A549 (cell line): ENCODE results near the gene NOS1AP. TPM values are rescaled to one million over a fixed set of nuclear protein-coding genes. Genes with fewer than 3 reads are reported as not detected.

Experiments used
- ATAC-seq, 2 experiments: fragments of 200-7000 bp in 1 of 2; fragments of >200 bp in 1 of 2; cut with Nextera tagmentation in 1 of 2; cut with Tn5 transposase in 1 of 2; 3 replicates each; pipeline versions ENCODE4 v1.8.0 to v1.9.1; 2018 to 2020; ENCODE audit warnings: mild to moderate bottlenecking in 1 of 2, moderate library complexity in 1 of 2
- CTCF ChIA-PET: fragments of 300-600 bp; sonication (Branson Sonifier 250); formaldehyde crosslinking; extraction: SDS; loops from one replicate; lab custom pipeline; 2021; ENCODE audit warnings: antibody characterized with exemption, inconsistent platforms; lab: Yijun Ruan, JAX
- POLR2A ChIA-PET: fragments of 350-600 bp; formaldehyde crosslinking; extraction: SDS; loops from one replicate; lab custom pipeline; 2021; ENCODE audit warnings: antibody characterized with exemption, inconsistent platforms; lab: Yijun Ruan, JAX
- DNase-seq, 2 experiments: peaks; one replicate each; pipeline versions ENCODE4 v3.0.0 to v3.0.0-alpha.2; 2011 to 2016; ENCODE audit warnings: low read depth in 1 of 2, low spot score in 1 of 2
- FAIRE-seq: peaks from 2 replicates; lab custom pipeline; 2011; peaks lifted over from hg19 to GRCh38; lab: Jason Lieb, UNC
- H3K27ac ChIP-seq, 2 experiments: fragments of >200 bp; sonication (Bioruptor Twin); formaldehyde crosslinking; 3 replicates each; pipeline ENCODE4 v1.5.1; 2016 to 2017
- H3K4me1 ChIP-seq: fragments of >200 bp; sonication (Bioruptor Twin); formaldehyde crosslinking; 3 replicates; pipeline ENCODE4 v1.6.1; 2016
- H3K4me2 ChIP-seq: fragments of >200 bp; sonication (Bioruptor Twin); formaldehyde crosslinking; 3 replicates; pipeline ENCODE4 v1.6.1; 2016
- H3K4me3 ChIP-seq: fragments of >200 bp; sonication (Bioruptor Twin); formaldehyde crosslinking; 3 replicates; pipeline ENCODE4 v1.5.1; 2016
- H3K9me3 ChIP-seq: fragments of >200 bp; sonication (Bioruptor Twin); formaldehyde crosslinking; 3 replicates; pipeline ENCODE4 v1.6.1; 2016
- BCL3 ChIP-seq: fragments of >200 bp; sonication (Bioruptor Twin); formaldehyde crosslinking; IDR thresholded peaks from 3 replicates; pipeline ENCODE4 v1.6.1; 2016
- CBX2 ChIP-seq: fragments of 200-600 bp; sonication (generic); IDR thresholded peaks from 2 replicates; pipeline ENCODE4 v1.6.1; 2016; ENCODE audit warnings: low read depth, mild to moderate bottlenecking, borderline replicate concordance
- CBX8 ChIP-seq: fragments of 200-600 bp; sonication (generic); IDR thresholded peaks from 2 replicates; pipeline ENCODE4 v1.6.1; 2016
- EHF ChIP-seq: fragments of 250-450 bp; sonication (Bioruptor Pico); IDR thresholded peaks from 2 replicates; pipeline ENCODE4 v1.5.0; 2020; ENCODE audit warnings: mild to moderate bottlenecking
- EHMT2 ChIP-seq: fragments of 200-600 bp; sonication (generic); IDR thresholded peaks from 2 replicates; pipeline ENCODE4 v1.6.1; 2016; ENCODE audit warnings: antibody characterized with exemption, low read depth, mild to moderate bottlenecking, moderate library complexity
- GATA3 ChIP-seq: IDR thresholded peaks from 2 replicates; pipeline ENCODE4 v1.6.1; 2012; ENCODE audit warnings: borderline replicate concordance
- HDAC2 ChIP-seq: fragments of 200-600 bp; sonication (generic); IDR thresholded peaks from 2 replicates; pipeline ENCODE4 v1.6.1; 2016
- HOXB13 ChIP-seq: fragments of 250-450 bp; sonication (Bioruptor Pico); IDR thresholded peaks from 2 replicates; pipeline ENCODE4 v1.5.0; 2020; ENCODE audit warnings: low read depth, mild to moderate bottlenecking, moderate library complexity
- JUN ChIP-seq, 2 experiments: fragments of >200 bp; sonication (Bioruptor Twin); formaldehyde crosslinking; IDR thresholded peaks; 2 replicates in 1 of 2; 3 replicates in 1 of 2; pipeline ENCODE4 v1.6.1; 2016 to 2017
- JUNB ChIP-seq: fragments of >200 bp; sonication (Bioruptor Twin); formaldehyde crosslinking; IDR thresholded peaks from 2 replicates; pipeline ENCODE4 v1.6.1; 2016
- KDM1A ChIP-seq: fragments of 200-600 bp; sonication (generic); IDR thresholded peaks from 2 replicates; pipeline ENCODE4 v1.6.1; 2016; ENCODE audit warnings: low read depth, mild to moderate bottlenecking
- MAX ChIP-seq: IDR thresholded peaks from 2 replicates; pipeline ENCODE4 v1.6.1; 2012
- NPAS2 ChIP-seq: fragments of 250-450 bp; sonication (Bioruptor Pico); IDR thresholded peaks from 2 replicates; pipeline ENCODE4 v1.8.0; 2022; ENCODE audit warnings: mild to moderate bottlenecking, moderate library complexity, borderline replicate concordance
- PHF8 ChIP-seq: fragments of 200-600 bp; sonication (generic); IDR thresholded peaks from 2 replicates; pipeline ENCODE4 v1.6.1; 2016; ENCODE audit warnings: low read depth, mild to moderate bottlenecking, antibody characterized with exemption, moderate library complexity, borderline replicate concordance
- POLR2AphosphoS2 ChIP-seq: conservative IDR thresholded peaks from 2 replicates; pipeline ENCODE4 v1.6.1; 2012; ENCODE audit warnings: low read length, improper control_type of control experiment, inconsistent platforms
- RAD21 ChIP-seq, 2 experiments: fragments of >200 bp in 1 of 2; sonication (Bioruptor Twin) in 1 of 2; formaldehyde crosslinking in 1 of 2; IDR thresholded peaks in 1 of 2; conservative IDR thresholded peaks in 1 of 2; 2 replicates in 1 of 2; 3 replicates in 1 of 2; pipeline ENCODE4 v1.6.1; 2012 to 2018; ENCODE audit warnings: inconsistent platforms in 1 of 2
- REST ChIP-seq: fragments of 200-600 bp; sonication (generic); IDR thresholded peaks from 2 replicates; pipeline ENCODE4 v1.6.1; 2016; ENCODE audit warnings: antibody characterized with exemption, mild to moderate bottlenecking, moderate library complexity
- SMC3 ChIP-seq: fragments of >200 bp; sonication (Bioruptor Twin); formaldehyde crosslinking; IDR thresholded peaks from 3 replicates; pipeline ENCODE4 v1.6.1; 2018; ENCODE audit warnings: inconsistent platforms
- ZNF302 ChIP-seq: fragments of 250-450 bp; sonication (Bioruptor Pico); IDR thresholded peaks from 2 replicates; pipeline ENCODE4 v1.9.0; 2021; ENCODE audit warnings: inconsistent platforms, mild to moderate bottlenecking, moderate library complexity
- WGBS: methylation state at CpG from one replicate; pipeline ENCODE4 v1.1.6; 2017; ENCODE audit errors: missing lambda C conversion rate; 5-methylcytosine and 5-hydroxymethylcytosine counted together
- polyA plus RNA-seq, 4 experiments: library from polyadenylated mRNA; depleted of rRNA in 3 of 4; stranded (reverse); fragments of >200 nt; fragmentation: RNase III in 1 of 4; extraction: RNeasy Plus Mini Kit Qiagen cat#74134 plus additional on column Dnase treatment in 1 of 4; gene quantifications; 2 replicates in 3 of 4; 3 replicates in 1 of 4; pipeline ENCODE4 v1.2.3, GENCODE V29; 2011 to 2017

The NOS1AP gene
- polyA plus RNA-seq, 2 of the 4 experiments (the other 2 are of a cell fraction) = 0.17 to 0.25 TPM

- Histone ChIP-seq H3K9me3 (no peaks in the 10 kb centered on the region), H3K27ac (no peak overlapping the region), H3K4me3 (no peak overlapping the region), H3K4me1 (peaks cover 10% of the 10 kb centered on the region; the same call in 1 of the 3 replicates), H3K4me2 (no peak overlapping the region)
- CTCF ChIA-PET = interaction anchor here (0.6 kb wide), 1 partner anchor 51 kb away, joined by 3 read pairs; no protein-coding TSS in a partner anchor
- no peak for TF ChIP-seq HOXB13 (CRISPR knock-in tag)
- TF ChIP-seq BCL3 = no peak
- no peak for TF ChIP-seq RAD21 (conservative IDR thresholded peaks at IDR 0.05 in 1 of 2, IDR thresholded peaks at IDR 0.05 in 1 of 2)
- no peak for TF ChIP-seq REST
- no peak for FAIRE-seq
- no peak for DNase-seq
- 46% methylated on average over 11 of the region's 13 CpGs for WGBS
- ATAC-seq = no peak
- POLR2A ChIA-PET = no interaction called here
Measured at GRCh38 chr1:162372159-162373071, 302.9 kb downstream of the NOS1AP start.

DNA sequence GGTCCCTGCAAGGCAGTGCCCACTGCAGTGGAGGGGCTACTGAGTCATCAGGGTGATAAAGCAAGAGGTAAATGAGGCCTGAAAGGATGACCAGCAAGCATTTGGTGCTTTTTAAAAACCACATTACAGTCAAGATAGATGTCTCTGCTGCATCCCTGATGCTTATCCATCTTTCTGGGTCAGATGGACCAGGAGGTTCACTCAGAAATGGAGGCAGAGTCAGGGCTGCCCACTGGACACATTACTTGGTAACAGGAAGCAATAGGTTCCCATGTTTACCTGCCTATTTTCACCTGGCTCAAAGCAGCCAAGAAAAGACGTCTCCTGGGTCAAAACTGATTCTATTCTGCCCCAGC is 303.6 kb downstream of the NOS1AP start:
- WGBS = 61% methylated on average over 1 of the region's 1 CpG
- Histone ChIP-seq H3K4me2 (no peak overlapping the region), H3K4me1 (peaks cover 10% of the 10 kb centered on the region; the same call in 1 of the 3 replicates), H3K9me3 (no peaks in the 10 kb centered on the region), H3K27ac (no peak overlapping the region), H3K4me3 (no peak overlapping the region)
- ChIA-PET POLR2A (no interaction called here), CTCF (no interaction called here)
- TF ChIP-seq ZNF302 (CRISPR knock-in tag) = no peak
- no peak for TF ChIP-seq RAD21 (conservative IDR thresholded peaks at IDR 0.05 in 1 of 2, IDR thresholded peaks at IDR 0.05 in 1 of 2)
- TF ChIP-seq MAX = no peak
- no peak for TF ChIP-seq EHMT2
- TF ChIP-seq CBX8 = no peak
- no peak for TF ChIP-seq JUN (IDR thresholded peaks at IDR 0.05)
- TF ChIP-seq POLR2AphosphoS2 = no peak
- no peak for TF ChIP-seq NPAS2 (CRISPR knock-in tag)
- TF ChIP-seq SMC3 = no peak
- TF ChIP-seq HDAC2 = no peak
- TF ChIP-seq JUNB = no peak
- no peak for TF ChIP-seq CBX2
- TF ChIP-seq PHF8 = no peak
- TF ChIP-seq EHF (CRISPR knock-in tag) = no peak
- TF ChIP-seq GATA3 = no peak
- no peak for TF ChIP-seq REST
- no peak for TF ChIP-seq KDM1A
- FAIRE-seq (no peak), DNase-seq (no peak), ATAC-seq (no peak)
